Measurements from ENCODE around the gene GNAT3.

GNAT3 gene

DNA sequence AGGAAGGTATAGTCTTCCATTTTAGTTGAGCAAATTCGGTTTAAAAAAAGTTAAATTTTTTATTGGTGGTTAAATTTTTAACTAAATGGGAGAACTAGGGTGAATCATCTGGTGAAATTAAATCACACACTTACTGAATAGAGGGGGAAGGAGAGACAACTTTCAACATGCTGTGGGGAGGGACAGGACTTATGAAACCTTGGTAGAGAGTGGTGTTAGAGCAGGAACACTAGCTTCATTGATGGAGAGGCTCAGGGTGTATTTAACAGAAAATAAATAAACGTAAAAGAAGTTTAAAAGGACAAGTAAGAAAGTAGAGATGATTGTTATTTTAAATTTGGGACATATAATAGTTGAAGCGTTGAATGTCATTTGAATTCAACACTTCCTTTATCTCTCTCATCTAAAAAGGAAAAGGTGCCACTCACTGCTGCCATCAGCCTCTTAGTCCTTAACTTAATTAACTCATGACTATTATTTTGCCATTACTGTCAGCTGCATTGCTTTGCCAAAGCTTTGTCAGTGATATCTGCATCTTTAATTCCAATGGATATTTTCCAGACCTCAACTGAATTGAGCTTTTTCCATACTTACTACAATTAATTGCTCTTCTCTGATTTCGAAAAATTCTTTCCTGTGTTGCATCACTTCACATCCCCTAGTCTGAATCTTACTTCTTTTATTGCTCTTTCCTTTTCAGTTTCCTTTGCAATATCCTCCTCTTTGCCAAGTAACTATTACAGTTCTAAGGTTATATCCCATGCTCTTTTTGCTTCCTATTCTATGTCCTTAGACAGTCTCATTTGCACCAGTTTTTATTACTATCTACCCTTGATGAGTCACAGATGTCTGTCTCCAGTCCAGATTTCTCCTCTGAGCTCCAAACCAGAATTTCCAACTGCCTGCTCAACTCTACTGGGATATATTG lies 71.7 kb downstream of the GNAT3 start:
- Histone ChIP-seq H4K20me1 (ENCODE audit: insufficient read depth, low read length, poor library complexity, severe bottlenecking) (no peaks in the 10 kb centered on the region), H3K9ac (ENCODE audit: low read depth, low read length, poor library complexity, severe bottlenecking) (no peak overlapping the region), H3K4me2 (ENCODE audit: low read depth, low read length, poor library complexity, severe bottlenecking) (no peak overlapping the region), H3F3A (ENCODE audit: low read depth) (no peaks in the 10 kb centered on the region), H3K9me3 (ENCODE audit: insufficient read depth, low read depth, low read length) (no peaks in the 10 kb centered on the region), H3K4me1 (ENCODE audit: insufficient read depth, low read length, poor library complexity, severe bottlenecking) (no peaks in the 10 kb centered on the region), H3K36me3 (ENCODE audit: insufficient read depth, low read length) (no peaks in the 10 kb centered on the region), H2AFZ (ENCODE audit: low read length) (no peak overlapping the region), H3K79me2 (ENCODE audit: insufficient read depth, low read length) (no peaks in the 10 kb centered on the region), H3K27me3 (ENCODE audit: insufficient read depth, low read length, poor library complexity, severe bottlenecking) (no peaks in the 10 kb centered on the region), H3K9me2 (replicated peaks; ENCODE audit: low read depth, low read length) (no peaks in the 10 kb centered on the region), H3K4me3 (ENCODE audit: low read length, poor library complexity, severe bottlenecking) (no peak overlapping the region)
- no peak for TF ChIP-seq EZH2phosphoT487 (IDR thresholded peaks at IDR 0.05; ENCODE audit: borderline replicate concordance)
- TF ChIP-seq, protein P1, sequence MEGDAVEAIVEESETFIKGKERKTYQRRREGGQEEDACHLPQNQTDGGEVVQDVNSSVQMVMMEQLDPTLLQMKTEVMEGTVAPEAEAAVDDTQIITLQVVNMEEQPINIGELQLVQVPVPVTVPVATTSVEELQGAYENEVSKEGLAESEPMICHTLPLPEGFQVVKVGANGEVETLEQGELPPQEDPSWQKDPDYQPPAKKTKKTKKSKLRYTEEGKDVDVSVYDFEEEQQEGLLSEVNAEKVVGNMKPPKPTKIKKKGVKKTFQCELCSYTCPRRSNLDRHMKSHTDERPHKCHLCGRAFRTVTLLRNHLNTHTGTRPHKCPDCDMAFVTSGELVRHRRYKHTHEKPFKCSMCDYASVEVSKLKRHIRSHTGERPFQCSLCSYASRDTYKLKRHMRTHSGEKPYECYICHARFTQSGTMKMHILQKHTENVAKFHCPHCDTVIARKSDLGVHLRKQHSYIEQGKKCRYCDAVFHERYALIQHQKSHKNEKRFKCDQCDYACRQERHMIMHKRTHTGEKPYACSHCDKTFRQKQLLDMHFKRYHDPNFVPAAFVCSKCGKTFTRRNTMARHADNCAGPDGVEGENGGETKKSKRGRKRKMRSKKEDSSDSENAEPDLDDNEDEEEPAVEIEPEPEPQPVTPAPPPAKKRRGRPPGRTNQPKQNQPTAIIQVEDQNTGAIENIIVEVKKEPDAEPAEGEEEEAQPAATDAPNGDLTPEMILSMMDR (conservative IDR thresholded peaks at IDR 0.05; ENCODE audit: low read length) = no peak

DNA sequence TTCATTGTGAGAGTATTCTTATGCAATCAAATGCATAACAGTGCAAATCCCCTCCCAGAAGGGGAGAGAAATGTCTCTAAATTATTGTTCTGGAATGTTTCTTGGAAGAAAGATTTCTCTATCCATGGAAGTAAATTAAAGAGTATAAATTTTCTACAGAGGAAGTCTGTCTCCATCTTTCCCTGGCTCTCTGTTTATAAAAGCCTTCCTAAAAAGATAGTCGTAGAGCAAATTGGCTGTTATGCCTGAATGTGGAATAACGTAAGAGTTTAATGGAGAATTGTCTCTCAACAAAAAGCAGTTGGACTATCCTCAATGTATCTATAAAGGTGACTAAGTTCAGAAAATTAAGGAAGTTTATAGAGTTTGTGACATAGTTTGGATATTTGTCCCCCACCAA lies 76.3 kb downstream of the GNAT3 start:
- Histone ChIP-seq H3K4me1 (ENCODE audit: insufficient read depth, low read length, poor library complexity, severe bottlenecking) (no peaks in the 10 kb centered on the region), H4K20me1 (ENCODE audit: insufficient read depth, low read length, poor library complexity, severe bottlenecking) (no peaks in the 10 kb centered on the region), H3K9me3 (ENCODE audit: insufficient read depth, low read depth, low read length) (no peaks in the 10 kb centered on the region), H3K9me2 (replicated peaks; ENCODE audit: low read depth, low read length) (no peaks in the 10 kb centered on the region), H3K4me2 (ENCODE audit: low read depth, low read length, poor library complexity, severe bottlenecking) (no peak overlapping the region), H2AFZ (ENCODE audit: low read length) (no peak overlapping the region), H3K27me3 (ENCODE audit: insufficient read depth, low read length, poor library complexity, severe bottlenecking) (no peaks in the 10 kb centered on the region), H3K36me3 (ENCODE audit: insufficient read depth, low read length) (no peaks in the 10 kb centered on the region), H3K9ac (ENCODE audit: low read depth, low read length, poor library complexity, severe bottlenecking) (no peak overlapping the region), H3K79me2 (ENCODE audit: insufficient read depth, low read length) (no peaks in the 10 kb centered on the region), H3K4me3 (ENCODE audit: low read length, poor library complexity, severe bottlenecking) (no peak overlapping the region), H3F3A (ENCODE audit: low read depth) (no peaks in the 10 kb centered on the region)
- TF ChIP-seq, protein P1 (conservative IDR thresholded peaks at IDR 0.05; ENCODE audit: low read length) = no peak
- no peak for TF ChIP-seq EZH2phosphoT487 (IDR thresholded peaks at IDR 0.05; ENCODE audit: borderline replicate concordance)

DNA sequence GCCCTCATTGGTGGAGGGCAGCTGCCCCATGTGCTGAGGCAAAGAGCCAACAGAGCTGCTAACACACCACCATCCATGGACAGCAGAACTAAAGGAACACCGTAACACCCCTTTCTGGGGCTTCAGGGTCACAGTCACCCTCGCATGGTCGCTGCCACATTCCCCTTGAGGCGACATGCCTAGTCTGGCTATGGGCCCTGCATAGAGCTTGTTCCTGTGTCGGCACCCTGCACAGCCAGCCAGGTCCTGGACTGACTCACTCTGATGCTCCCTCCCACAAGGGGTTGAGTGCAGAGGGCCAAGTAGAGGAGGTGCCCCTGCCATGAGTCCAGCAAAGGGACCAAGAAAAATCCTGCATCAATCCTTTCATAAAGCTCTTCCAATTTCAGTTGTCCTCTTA lies 77.8 kb downstream of the GNAT3 start:
- H2AFZ ChIP-seq (ENCODE audit: low read length) = no peak overlapping the region
- no peaks in the 10 kb centered on the region for H3K9me3 ChIP-seq (ENCODE audit: insufficient read depth, low read depth, low read length)
- TF ChIP-seq, protein P1 (conservative IDR thresholded peaks at IDR 0.05; ENCODE audit: low read length) = no peak
- TF ChIP-seq EZH2phosphoT487 (IDR thresholded peaks at IDR 0.05; ENCODE audit: borderline replicate concordance) = no peak
- no peaks in the 10 kb centered on the region for H3F3A ChIP-seq (ENCODE audit: low read depth)
- H3K9ac ChIP-seq (ENCODE audit: low read depth, low read length, poor library complexity, severe bottlenecking) = no peak overlapping the region
- no peak overlapping the region for H3K4me3 ChIP-seq (ENCODE audit: low read length, poor library complexity, severe bottlenecking)
- no peaks in the 10 kb centered on the region for H3K79me2 ChIP-seq (ENCODE audit: insufficient read depth, low read length)
- no peak overlapping the region for H3K4me2 ChIP-seq (ENCODE audit: low read depth, low read length, poor library complexity, severe bottlenecking)
- H4K20me1 ChIP-seq (ENCODE audit: insufficient read depth, low read length, poor library complexity, severe bottlenecking) = no peaks in the 10 kb centered on the region
- no peaks in the 10 kb centered on the region for H3K27me3 ChIP-seq (ENCODE audit: insufficient read depth, low read length, poor library complexity, severe bottlenecking)
- no peaks in the 10 kb centered on the region for H3K4me1 ChIP-seq (ENCODE audit: insufficient read depth, low read length, poor library complexity, severe bottlenecking)
- no peaks in the 10 kb centered on the region for H3K36me3 ChIP-seq (ENCODE audit: insufficient read depth, low read length)
- H3K9me2 ChIP-seq (replicated peaks; ENCODE audit: low read depth, low read length) = no peaks in the 10 kb centered on the region
